GM12878 (cell line): ENCODE measurements around the gene PDE12. TPM values are rescaled to one million over a fixed set of nuclear protein-coding genes. Genes with fewer than 3 reads are reported as not detected.
A peak's percentile ranks its signal among the peaks of the same experiment; 100 is the strongest.

ENCODE experiments used
- ATAC-seq: fragments of 200-7000 bp; cut with Tn5 transposase; 3 replicates; pipeline ENCODE4 v1.9.1; 2020; ENCODE audit warnings: mild to moderate bottlenecking, moderate library complexity
- Bru-seq: library from RNA; stranded (reverse); fragments of 400-500 nt; gene quantifications from one replicate; lab custom pipeline; 2021; lab: Mats Ljungman, UMichigan
- BruChase-seq, 2 experiments: library from RNA; stranded (reverse); fragments of 400-500 nt; gene quantifications; one replicate each; lab custom pipeline; 2021; lab: Mats Ljungman, UMichigan
- BruUV-seq: library from RNA; stranded (reverse); fragments of 400-500 nt; replicated peaks from 2 replicates; lab custom pipeline; 2021; lab: Mats Ljungman, UMichigan
- CTCF ChIA-PET: fragments of 300-600 bp; sonication (Branson Sonifier 250); formaldehyde crosslinking; extraction: SDS; loops from one replicate; lab custom pipeline; 2021; ENCODE audit warnings: inconsistent platforms; lab: Yijun Ruan, JAX
- POLR2A ChIA-PET: fragments of 350-600 bp; formaldehyde crosslinking; extraction: SDS; loops from one replicate; lab custom pipeline; 2021; ENCODE audit warnings: inconsistent platforms; lab: Charles Lee
- RAD21 ChIA-PET: fragments of 300-600 bp; sonication (Branson Sonifier 250); formaldehyde crosslinking; loops from one replicate; lab custom pipeline; 2023; ENCODE audit warnings: antibody characterized with exemption; ENCODE audit not compliant: unreplicated experiment; lab: Charles Lee
- SMC1A ChIA-PET: fragments of 300-600 bp; sonication (Branson Sonifier 250); formaldehyde crosslinking; loops from one replicate; lab custom pipeline; 2023; ENCODE audit not compliant: unreplicated experiment, uncharacterized antibody; lab: Charles Lee
- DNase-seq: peaks from one replicate; pipeline ENCODE4 v3.0.0-alpha.2; 2011; ENCODE audit warnings: low read depth, low spot score
- FAIRE-seq: peaks from 3 replicates; lab custom pipeline; 2011; peaks lifted over from hg19 to GRCh38; lab: Jason Lieb, UNC
- H2AFZ ChIP-seq: 2 replicates; pipeline ENCODE4 v1.6.0; 2011; ENCODE audit warnings: low read depth, low read length, control low read depth; ENCODE audit not compliant: control insufficient read depth
- H3K27ac ChIP-seq: 2 replicates; pipeline ENCODE4 v1.5.1; 2011; ENCODE audit warnings: control low read depth; ENCODE audit not compliant: control insufficient read depth, insufficient read depth
- H3K27me3 ChIP-seq, 2 experiments: replicated peaks in 1 of 2; 2 replicates each; pipeline versions ENCODE4 v1.6.0 to v1.6.1; 2011; ENCODE audit warnings: low read length in 1 of 2; ENCODE audit not compliant: control insufficient read depth in 2 of 2, insufficient read depth in 2 of 2
- H3K36me3 ChIP-seq, 2 experiments: 2 replicates each; pipeline ENCODE4 v1.5.1; 2011; ENCODE audit warnings: low read length in 1 of 2; ENCODE audit not compliant: control insufficient read depth in 2 of 2, insufficient read depth in 2 of 2
- H3K4me1 ChIP-seq: 2 replicates; pipeline ENCODE4 v1.6.1; 2011; ENCODE audit warnings: mild to moderate bottlenecking, low read length, moderate library complexity, mixed read lengths; ENCODE audit not compliant: control insufficient read depth, insufficient read depth
- H3K4me2 ChIP-seq: 2 replicates; pipeline ENCODE4 v1.6.0; 2011; ENCODE audit warnings: control low read depth; ENCODE audit not compliant: control insufficient read depth, insufficient read depth
- H3K4me3 ChIP-seq: fragments of 200-600 bp; sonication (generic); 2 replicates; pipeline ENCODE4 v1.5.1; 2016
- H3K79me2 ChIP-seq: 2 replicates; pipeline ENCODE4 v1.6.0; 2011; ENCODE audit warnings: low read length; ENCODE audit not compliant: control insufficient read depth, insufficient read depth
- H3K9ac ChIP-seq: 2 replicates; pipeline ENCODE4 v1.8.0; 2011; ENCODE audit warnings: low read length, control low read depth, mixed read lengths; ENCODE audit not compliant: control insufficient read depth, insufficient read depth
- H3K9me3 ChIP-seq: replicated peaks from 3 replicates; pipeline ENCODE4 v1.5.1; 2011; ENCODE audit warnings: mild to moderate bottlenecking, low read length; ENCODE audit not compliant: control insufficient read depth, insufficient read depth
- H4K20me1 ChIP-seq: 2 replicates; pipeline ENCODE4 v1.6.0; 2011; ENCODE audit not compliant: control insufficient read depth, insufficient read depth
- BCL11A ChIP-seq: IDR thresholded peaks from 2 replicates; pipeline ENCODE4 v1.6.1; 2011; ENCODE audit warnings: low read depth, low read length
- BRCA1 ChIP-seq: IDR thresholded peaks from 2 replicates; pipeline ENCODE4 v1.6.1; 2011; ENCODE audit warnings: low read depth, low read length, improper control_type of control experiment
- CREM ChIP-seq: IDR thresholded peaks from 2 replicates; pipeline ENCODE4 v1.6.1; 2014; ENCODE audit warnings: antibody characterized with exemption, low read depth
- ETV6 ChIP-seq, 2 experiments: fragments of 450-650 bp in 1 of 2; IDR thresholded peaks in 1 of 2; conservative IDR thresholded peaks in 1 of 2; 2 replicates each; pipeline ENCODE4 v1.6.1; 2014; ENCODE audit warnings: antibody characterized with exemption in 1 of 2, borderline replicate concordance in 1 of 2, low read depth in 1 of 2, mild to moderate bottlenecking in 1 of 2, moderate library complexity in 1 of 2
- HDAC2 ChIP-seq: fragments of 200-600 bp; sonication (generic); IDR thresholded peaks from 2 replicates; pipeline ENCODE4 v1.6.1; 2017
- IRF4 ChIP-seq: IDR thresholded peaks from 2 replicates; pipeline ENCODE4 v1.6.1; 2011; ENCODE audit warnings: low read depth, low read length
- LARP7 ChIP-seq: fragments of 450-650 bp; IDR thresholded peaks from 2 replicates; pipeline ENCODE4 v1.6.1; 2017; ENCODE audit warnings: mild to moderate bottlenecking
- NKRF ChIP-seq: fragments of 450-650 bp; conservative IDR thresholded peaks from 2 replicates; pipeline ENCODE4 v1.6.1; 2017; ENCODE audit warnings: mild to moderate bottlenecking, moderate library complexity
- PKNOX1 ChIP-seq: fragments of 450-650 bp; IDR thresholded peaks from 2 replicates; pipeline ENCODE4 v1.6.1; 2016; ENCODE audit warnings: mild to moderate bottlenecking
- POLR2AphosphoS5 ChIP-seq: IDR thresholded peaks from 2 replicates; pipeline ENCODE4 v1.6.1; 2011; ENCODE audit warnings: mild to moderate bottlenecking, low read length, inconsistent platforms
- RCOR1 ChIP-seq: conservative IDR thresholded peaks from 2 replicates; pipeline ENCODE4 v1.6.1; 2012; ENCODE audit warnings: low read depth, low read length, improper control_type of control experiment
- SIX5 ChIP-seq: IDR thresholded peaks from 2 replicates; pipeline ENCODE4 v1.6.1; 2011; ENCODE audit warnings: mild to moderate bottlenecking, low read depth, low read length, moderate library complexity; ENCODE audit not compliant: severe bottlenecking
- WRNIP1 ChIP-seq: IDR thresholded peaks from 2 replicates; pipeline ENCODE4 v1.6.1; 2011; ENCODE audit warnings: low read depth, low read length, improper control_type of control experiment, borderline replicate concordance
- whole genome bisulfite sequencing: methylation state at CpG from one replicate; pipeline ENCODE4 v1.1.6; 2016; ENCODE audit warnings: low lambda C conversion rate; ENCODE audit not compliant: insufficient replicate concordance, insufficient coverage; ENCODE audit errors: missing lambda C conversion rate; 5-methylcytosine and 5-hydroxymethylcytosine counted together
- in situ Hi-C: fragments of 300-500 bp; cut with MboI; formaldehyde crosslinking; loops from 9 replicates; pipeline ENCODE4 v1.14.3; 2018; ENCODE audit warnings: mixed read lengths
- intact Hi-C: fragments of 100-400 bp; cut with micrococcal nuclease; formaldehyde crosslinking; loops from one replicate; pipeline ENCODE4 v1.14.2; 2022; ENCODE audit not compliant: unreplicated experiment
- long read RNA-seq, 2 experiments: library from polyadenylated mRNA; unstranded; transcript quantifications; one replicate each; pipeline ENCODE4 v2.0.0, GENCODE V29; 2019 to 2020
- polyA minus RNA-seq, 3 experiments: library from RNA; depleted of rRNA, polyadenylated mRNA; stranded (reverse); fragments of >200 nt; gene quantifications; 2 replicates each; pipeline ENCODE4 v1.2.3, GENCODE V29; 2011
- polyA plus RNA-seq, 11 experiments: library from polyadenylated mRNA; depleted of rRNA in 4 of 11; unstranded in 6 of 11; stranded (reverse) in 5 of 11; fragments of >200 nt; fragmentation: Nextera tagmentation in 4 of 11; fragmentation: Illumina TruSeq in 1 of 11; extraction: Ambion mirVana in 4 of 11; extraction: Trizol in 1 of 11; gene quantifications; 1 replicate in 1 of 11; 2 replicates in 10 of 11; pipeline versions ENCODE4 v1.2.1 to v1.2.3, GENCODE V29; 2011 to 2016; ENCODE audit warnings: inconsistent platforms in 2 of 11, missing spikeins in 2 of 11, low read depth in 1 of 11
- total RNA-seq, 4 experiments: library from RNA; depleted of rRNA in 3 of 4; stranded (reverse); fragments of >200 nt in 3 of 4; fragmentation: Illumina TruSeq in 1 of 4; extraction: Trizol in 1 of 4; gene quantifications; 2 replicates each; pipeline versions ENCODE4 v1.2.1 to v1.2.3, GENCODE V29; 2013 to 2021

PDE12 gene
- 33.1 and 33.3 TPM in 2 replicates for total RNA-seq (2013; cell fraction: nucleolus; rRNA removed)
- total RNA-seq (2014; rRNA removed) (20.5 and 22.4 TPM in 2 replicates), total RNA-seq (2014; rRNA removed; fragmentation: Illumina TruSeq; extraction: Trizol) (10.7 TPM in 2 replicates), total RNA-seq (2021) (23.0 and 26.1 TPM in 2 replicates), polyA plus RNA-seq (2011; rRNA removed) (15.7 and 18.3 TPM in 2 replicates), polyA plus RNA-seq (2014; fragmentation: Illumina TruSeq; extraction: Trizol) (10.2 and 11.2 TPM in 2 replicates), polyA plus RNA-seq (2014; fragmentation: Nextera tagmentation; extraction: Ambion mirVana) (10 to 100 TPM in 1 of 2 experiments, 1 to 10 TPM in 1; 3.0 to 10.1 TPM), polyA plus RNA-seq (2014; rRNA removed) (16.5 and 17.3 TPM in 2 replicates), polyA plus RNA-seq (2016; fragmentation: Nextera tagmentation; extraction: Ambion mirVana) (10 to 100 TPM; 20.8 to 20.9 TPM), polyA minus RNA-seq (2011; rRNA and poly(A)+ RNA removed) (37.7 and 42.8 TPM in 2 replicates), Bru-seq, nascent RNA (percentile 88 among the genes with signal in this experiment), BruChase-seq, experiment 1, labeled RNA remaining after a 6-hour chase (percentile 87 among the genes with signal in this experiment), BruChase-seq, experiment 2, labeled RNA remaining after a 2-hour chase (percentile 96 among the genes with signal in this experiment)
- 3.0 TPM for polyA plus RNA-seq (2011; ENCODE audit: low read depth)
- 18.9 and 22.9 TPM in 2 replicates for polyA plus RNA-seq (2011; cell fraction: cytosol; rRNA removed)
- polyA plus RNA-seq (2011; cell fraction: nucleus; rRNA removed): 11.1 and 15.4 TPM in 2 replicates
- 6.9 and 7.5 TPM in 2 replicates for polyA plus RNA-seq (2012)
- polyA minus RNA-seq (2011; cell fraction: cytosol; rRNA and poly(A)+ RNA removed): 20.2 and 21.3 TPM in 2 replicates
- polyA minus RNA-seq (2011; cell fraction: nucleus; rRNA and poly(A)+ RNA removed): 16.9 and 30.1 TPM in 2 replicates
- long read RNA-seq, experiment 1, full-length matches to known transcripts: 17 of 19 reads
- long read RNA-seq, experiment 1, partial matches to known transcripts: 0 of 19 reads
- long read RNA-seq, experiment 1, other reads (novel, unspliced or antisense): 2 of 19 reads
- long read RNA-seq, experiment 2, full-length matches to known transcripts: 15 of 26 reads
- long read RNA-seq, experiment 2, partial matches to known transcripts: 6 of 26 reads
- long read RNA-seq, experiment 2, other reads (novel, unspliced or antisense): 5 of 26 reads

GRCh38 chr3:57555738-57556458 lies at the start of gene PDE12:
Gene PDE12 (plus strand): TSS chr3:57556274. CDS start chr3:57556380, 106 bp downstream.
- peaks cover 55% of the 10 kb centered on the region for H3K79me2 ChIP-seq
- peak within 1 kb of the TSS; percentile 85 for H3K4me2 ChIP-seq
- ChIA-PET SMC1A (interaction anchor here (0.8 to 2.6 kb wide), 6 partner anchors 41 to 328 kb away, joined by 4 to 14 read pairs (median 6); partner anchors contain the start of gene ARF4), POLR2A (interaction anchor here (0.6 to 5.5 kb wide), 7 partner anchors 10 to 270 kb away, joined by 3 to 36 read pairs (median 4); partner anchors contain the start of gene ARF4), RAD21 (interaction anchor here (0.5 to 3.7 kb wide), 7 partner anchors 41 to 384 kb away, joined by 3 to 22 read pairs (median 4); partner anchors contain the start of genes ARF4 and DENND6A), CTCF (interaction anchor here (0.7 to 1.6 kb wide), 7 partner anchors 12 to 328 kb away, joined by 3 to 7 read pairs (median 4); partner anchors contain the start of genes APPL1 and ARF4)
- no peaks in the 10 kb centered on the region for H3K9me3 ChIP-seq
- DNase-seq (peak; percentile 95), FAIRE-seq (peak; percentile 79), ATAC-seq (peak; percentile 92)
- H3K27me3 ChIP-seq: no peaks in the 10 kb centered on the region
- peak within 1 kb of the TSS; percentile 76 for H3K4me3 ChIP-seq
- peaks cover 0 to 13% of the 10 kb centered on the region in 2 experiments; a peak in 2 of 4 replicates for H3K36me3 ChIP-seq
- H4K20me1 ChIP-seq: no peaks in the 10 kb centered on the region
- H2AFZ ChIP-seq: peak within 1 kb of the TSS; percentile 100
- peak within 1 kb of the TSS; percentile 99 for H3K27ac ChIP-seq
- H3K4me1 ChIP-seq: no peaks in the 10 kb centered on the region; the same call in none of the 2 replicates
- intact Hi-C loops (loop anchor here (2.0 to 5.0 kb wide), 2 partner anchors 41 to 136 kb away; partner anchors contain the start of genes ARF4 and DENND6A), in situ Hi-C loops (no loop called here)
- under 1% methylated on average over 54 of the region's 54 CpGs for WGBS
- peak within 1 kb of the TSS; percentile 96 for H3K9ac ChIP-seq
- no TSS peak for BruUV-seq
- peak; percentile 61; the same call in 1 of the 2 replicates for TF ChIP-seq BRCA1
- TF ChIP-seq ETV6 (conservative IDR thresholded peaks at IDR 0.05 in 1 of 2, IDR thresholded peaks at IDR 0.05 in 1 of 2; ENCODE audit: borderline replicate concordance in 1 of 2, low read depth in 1 of 2): peak in 1 of 2 experiments; percentile 86; a peak in 1 of 4 replicates
- TF ChIP-seq WRNIP1: no peak; the same call in 1 of the 2 replicates
- no peak for TF ChIP-seq HDAC2
- TF ChIP-seq BCL11A: peak; percentile 12; the same call in 1 of the 2 replicates
- peak; percentile 78 for TF ChIP-seq LARP7
- peak; percentile 44 for TF ChIP-seq SIX5
- no peak for TF ChIP-seq RCOR1
- peak; percentile 91 for TF ChIP-seq NKRF
- peak; percentile 81 for TF ChIP-seq IRF4
- TF ChIP-seq CREM: peak; percentile 95
- TF ChIP-seq POLR2AphosphoS5: peak; percentile 94
- peak; percentile 67 for TF ChIP-seq PKNOX1
